Bone marrow (tissue), 2 donors: ENCODE results near the gene NKX1-2.
A peak's percentile ranks its signal among the peaks of the same experiment; 100 is the strongest.

ENCODE experiments used
- DNase-seq, 2 donors: peaks; one replicate each; lab custom pipeline; 2025; lab: John Stamatoyannopoulos, UW

The NKX1-2 gene

DNA sequence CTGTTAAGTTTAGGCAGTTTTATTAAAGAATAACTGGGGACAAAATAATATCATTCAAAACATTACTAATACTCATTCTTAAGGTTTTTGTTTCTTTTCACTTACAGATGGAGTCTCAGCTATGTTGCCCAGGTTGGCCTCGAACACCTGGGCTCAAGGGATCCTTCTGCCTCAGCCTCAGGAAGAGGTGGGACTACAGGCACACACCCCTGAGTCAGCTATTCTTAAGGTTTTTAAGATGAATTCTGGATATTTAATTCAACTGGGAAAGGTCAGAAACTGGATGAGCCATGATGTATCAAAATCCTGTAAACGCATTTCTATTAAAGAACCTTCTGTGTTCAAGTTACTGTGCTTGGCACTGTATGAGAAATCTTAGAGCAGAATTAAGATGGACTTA, 34.6 kb downstream of the NKX1-2 start:
- no peak for DNase-seq

DNA sequence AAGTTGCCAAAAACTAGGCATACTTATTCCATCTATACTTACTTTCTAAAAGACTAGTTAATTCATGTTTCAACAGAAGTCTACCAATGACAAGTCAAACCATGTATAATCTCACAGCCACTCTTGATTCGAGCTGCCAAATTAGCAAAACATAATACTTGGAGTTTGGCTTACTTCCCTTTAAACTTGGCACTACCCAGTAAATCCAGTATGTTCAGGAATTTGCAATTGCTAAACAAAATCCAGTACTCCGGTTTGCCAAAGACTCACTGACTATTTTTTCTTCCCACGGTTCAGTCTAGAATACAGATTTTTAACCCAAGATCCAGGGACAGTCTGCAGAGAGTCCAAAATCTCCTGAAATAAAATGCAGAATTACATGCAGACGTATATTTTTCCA, 35.8 kb downstream of the NKX1-2 start:
- no peak for DNase-seq

DNA sequence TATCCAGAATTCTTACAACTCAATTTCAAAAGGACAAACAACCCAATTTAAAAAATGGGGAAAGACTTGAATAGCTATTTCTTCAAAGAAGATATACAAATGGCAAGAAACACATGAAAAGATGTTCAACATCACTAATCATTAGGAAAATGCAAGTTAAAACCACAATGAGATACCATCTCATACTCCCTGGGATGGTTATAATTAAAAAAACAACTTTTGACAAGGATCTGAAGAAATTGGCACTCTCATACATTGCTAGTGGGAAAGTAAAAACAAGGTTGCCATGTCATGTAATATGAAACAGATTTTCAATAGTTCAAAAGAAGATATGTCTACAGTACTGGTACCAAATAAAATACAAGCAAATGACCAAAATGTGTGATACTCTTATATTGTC, 40.1 kb downstream of the NKX1-2 start:
- no peak for DNase-seq

DNA sequence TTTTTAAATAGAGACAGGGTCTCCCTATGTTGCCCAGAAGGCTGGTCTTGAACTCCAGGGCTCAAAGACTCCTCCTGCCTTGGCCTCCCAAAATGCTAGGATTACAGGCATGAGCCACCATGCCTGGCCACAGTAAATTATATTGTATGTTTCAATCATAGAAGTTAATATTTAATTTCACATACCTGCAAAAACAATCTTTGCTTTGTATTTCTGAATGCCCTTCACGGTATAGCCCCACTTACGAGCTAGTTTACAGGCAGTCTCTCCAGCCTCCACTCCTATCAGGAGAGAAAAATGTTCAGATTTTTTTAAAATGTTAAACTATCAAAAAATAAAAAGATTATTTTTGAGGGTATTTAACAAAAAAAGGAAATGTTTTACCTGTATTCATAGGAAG, 41.5 kb downstream of the NKX1-2 start:
- DNase-seq, result no peak

DNA sequence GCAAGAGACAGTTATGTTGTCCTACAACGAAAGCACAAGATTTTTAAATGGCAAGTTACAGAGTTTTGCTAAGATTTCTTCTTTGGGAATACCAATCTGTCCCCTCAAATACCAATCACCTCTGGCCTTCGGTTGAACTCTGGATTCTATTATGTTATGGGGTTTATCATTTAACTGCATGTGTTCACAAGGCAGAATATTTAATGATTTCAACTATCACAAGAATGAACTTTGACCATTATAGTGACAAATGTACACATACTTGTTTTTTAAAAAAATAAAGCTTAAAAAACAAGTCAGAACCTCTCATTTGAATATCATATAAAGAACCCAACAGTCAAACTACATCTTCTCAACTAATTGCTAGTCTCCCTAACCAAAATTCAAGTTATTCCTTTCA, 42.4 kb downstream of the NKX1-2 start:
- DNase-seq, result no peak

DNA sequence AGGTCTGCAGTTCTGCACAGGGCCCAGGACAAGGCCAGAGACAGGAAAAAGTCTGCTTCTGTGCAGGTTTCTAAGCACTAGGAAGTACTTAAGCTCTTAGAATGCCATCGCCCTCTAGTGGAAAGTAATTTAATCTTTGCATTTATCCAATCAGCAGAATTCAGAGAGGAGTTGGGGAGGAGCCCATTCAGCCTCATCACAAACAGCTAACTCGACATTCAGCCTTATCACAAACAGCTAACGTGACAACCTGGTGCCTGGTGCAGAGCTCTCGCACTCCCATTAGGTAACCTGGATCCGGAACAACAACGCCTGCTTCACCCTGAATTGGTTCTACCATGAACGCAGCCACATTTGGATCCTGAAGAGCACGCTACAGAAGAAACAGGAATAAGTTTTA, 46.3 kb downstream of the NKX1-2 start:
- peak in 1 of 2 donors; percentile 72 for DNase-seq

DNA sequence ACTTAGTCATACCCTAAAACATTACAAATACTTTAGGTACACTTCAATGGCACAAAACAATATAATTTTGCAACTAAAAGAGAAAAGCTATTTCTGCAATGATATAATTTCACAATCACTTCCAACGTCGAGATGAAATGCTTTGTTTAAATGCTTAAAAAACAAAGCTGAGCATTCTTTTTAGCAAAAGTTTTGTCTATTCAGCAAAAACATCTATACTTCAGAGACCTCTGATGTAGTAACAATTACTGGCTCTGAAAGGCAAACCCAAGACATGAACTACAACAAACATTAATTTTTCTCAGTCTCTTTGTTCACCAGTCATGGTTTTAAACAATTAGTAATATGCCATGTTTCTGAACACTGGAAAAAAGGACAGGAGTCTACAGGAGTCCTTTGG, 47.6 kb downstream of the NKX1-2 start:
- DNase-seq, result no peak

DNA sequence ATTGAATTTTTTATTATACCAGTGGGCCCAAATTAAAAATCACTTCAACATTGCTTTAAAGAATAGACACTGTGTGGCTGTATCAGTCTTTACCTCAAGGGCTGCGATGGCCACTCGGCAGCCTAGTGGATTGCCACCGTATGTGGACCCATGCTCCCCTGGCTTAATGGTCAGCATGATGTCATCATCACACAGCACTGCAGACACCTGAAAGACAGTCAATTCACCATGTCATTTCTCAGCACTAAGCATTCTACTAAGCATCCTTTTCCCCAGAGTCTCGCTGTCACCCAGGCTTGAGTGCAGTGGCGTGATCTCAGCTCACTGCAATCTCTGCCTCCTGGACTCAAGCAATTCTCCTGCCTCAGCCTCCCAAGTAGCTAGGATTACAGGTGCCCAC, 48.2 kb downstream of the NKX1-2 start:
- DNase-seq, result no peak
